H1 (cell line): ENCODE results near the gene AIG1. TPM values are rescaled to one million over a fixed set of nuclear protein-coding genes. Genes with fewer than 3 reads are reported as not detected.
A peak's percentile ranks its signal among the peaks of the same experiment; 100 is the strongest.

Experiments
- CTCF ChIA-PET: fragments of 300-600 bp; sonication (Branson Sonifier 250); formaldehyde crosslinking; loops from one replicate; lab custom pipeline; 2021; ENCODE audit not compliant: partially characterized antibody; lab: Charles Lee
- POLR2A ChIA-PET: fragments of 300-600 bp; sonication (Branson Sonifier 250); formaldehyde crosslinking; loops from one replicate; lab custom pipeline; 2021; ENCODE audit warnings: inconsistent platforms; ENCODE audit not compliant: partially characterized antibody; lab: Charles Lee
- DNase-seq, 2 experiments: peaks; one replicate each; pipeline versions ENCODE4 v3.0.0 to v3.0.0-alpha.2; 2010 to 2022; ENCODE audit warnings: low spot score in 2 of 2, low read depth in 1 of 2, mixed read lengths in 1 of 2
- FAIRE-seq: peaks from 2 replicates; lab custom pipeline; 2011; peaks lifted over from hg19 to GRCh38; lab: Jason Lieb, UNC
- H2AFZ ChIP-seq: 2 replicates; pipeline ENCODE4 v1.8.1; 2012; ENCODE audit warnings: low read length, inconsistent platforms
- H2AK5ac ChIP-seq: 2 replicates; pipeline ENCODE4 v1.6.1; 2013; ENCODE audit warnings: low read depth, low read length
- H2BK120ac ChIP-seq: replicated peaks from 2 replicates; pipeline ENCODE3; 2013; ENCODE audit warnings: low read depth, low read length, inconsistent platforms
- H2BK12ac ChIP-seq: 2 replicates; pipeline ENCODE4 v1.6.1; 2013; ENCODE audit warnings: low read depth, low read length
- H2BK15ac ChIP-seq: 2 replicates; pipeline ENCODE4 v1.6.1; 2013; ENCODE audit warnings: low read length
- H2BK20ac ChIP-seq: 2 replicates; pipeline ENCODE4 v1.6.1; 2013; ENCODE audit warnings: low read length
- H2BK5ac ChIP-seq: 2 replicates; pipeline ENCODE4 v1.6.1; 2013; ENCODE audit warnings: low read depth, low read length
- H3K14ac ChIP-seq: 2 replicates; pipeline ENCODE4 v1.6.1; 2013; ENCODE audit warnings: inconsistent platforms; ENCODE audit not compliant: insufficient read length
- H3K18ac ChIP-seq: 2 replicates; pipeline ENCODE4 v1.6.1; 2013; ENCODE audit warnings: low read length; ENCODE audit errors: extremely low read depth
- H3K23ac ChIP-seq: 2 replicates; pipeline ENCODE4 v1.6.1; 2013; ENCODE audit warnings: inconsistent platforms; ENCODE audit not compliant: insufficient read length
- H3K23me2 ChIP-seq: 2 replicates; pipeline ENCODE4 v1.6.1; 2013; ENCODE audit warnings: low read depth, low read length
- H3K27ac ChIP-seq: 2 replicates; pipeline ENCODE4 v1.6.1; 2011; ENCODE audit warnings: low read depth, low read length, inconsistent platforms
- H3K27me3 ChIP-seq, 4 experiments: replicated peaks in 1 of 4; 1 replicate in 1 of 4; 2 replicates in 3 of 4; pipeline versions ENCODE4 v1.6.1 to v1.8.1; 2011 to 2013; ENCODE audit warnings: low read length in 3 of 4, mild to moderate bottlenecking in 3 of 4, inconsistent platforms in 2 of 4, mixed read lengths in 2 of 4, moderate library complexity in 1 of 4; ENCODE audit not compliant: control insufficient read depth in 3 of 4, insufficient read depth in 3 of 4; ENCODE audit errors: extremely low read depth in 1 of 4
- H3K36me3 ChIP-seq, 4 experiments: 2 replicates each; pipeline versions ENCODE4 v1.6.1 to v1.8.1; 2011 to 2013; ENCODE audit warnings: mild to moderate bottlenecking in 4 of 4, low read length in 3 of 4, moderate library complexity in 2 of 4, control low read depth in 1 of 4, inconsistent platforms in 1 of 4; ENCODE audit not compliant: insufficient read depth in 4 of 4, control insufficient read depth in 2 of 4
- H3K4ac ChIP-seq: replicated peaks from 2 replicates; pipeline ENCODE3; 2013; ENCODE audit warnings: low read length, low read depth, mixed read lengths, inconsistent platforms; ENCODE audit not compliant: insufficient read length
- H3K4me1 ChIP-seq, 4 experiments: replicated peaks in 1 of 4; 1 replicate in 1 of 4; 2 replicates in 3 of 4; pipeline versions ENCODE4 v1.6.1 to v1.8.1; 2011 to 2013; ENCODE audit warnings: low read length in 3 of 4, inconsistent platforms in 2 of 4, mixed read lengths in 1 of 4; ENCODE audit not compliant: insufficient read depth in 4 of 4, control insufficient read depth in 3 of 4
- H3K4me2 ChIP-seq, 2 experiments: 2 replicates each; pipeline versions ENCODE4 v1.6.1 to v1.8.1; 2011 to 2013; ENCODE audit warnings: low read depth in 2 of 2, low read length in 2 of 2, control low read depth in 1 of 2, inconsistent platforms in 1 of 2, mild to moderate bottlenecking in 1 of 2; ENCODE audit not compliant: insufficient read depth in 1 of 2
- H3K4me3 ChIP-seq, 4 experiments: fragments of 200-600, 300-600 bp in 1 of 4; sonication (generic), shearing (Covaris generic), sonication (Bioruptor Twin) in 1 of 4; 2 replicates each; pipeline versions ENCODE4 v1.5.1 to v1.8.1; 2011 to 2016; ENCODE audit warnings: low read length in 4 of 4, low read depth in 3 of 4, control low read depth in 2 of 4, inconsistent platforms in 2 of 4, mild to moderate bottlenecking in 2 of 4, mixed read lengths in 1 of 4, moderate library complexity in 1 of 4; ENCODE audit not compliant: insufficient read depth in 2 of 4; ENCODE audit errors: extremely low read depth in 1 of 4
- H3K56ac ChIP-seq: replicated peaks from 2 replicates; pipeline ENCODE3; 2013; ENCODE audit warnings: low read depth, mild to moderate bottlenecking, mixed read lengths, low read length, inconsistent platforms; ENCODE audit not compliant: insufficient read length
- H3K79me1 ChIP-seq: 2 replicates; pipeline ENCODE4 v1.6.1; 2013; ENCODE audit warnings: low read depth, low read length, control low read depth
- H3K79me2 ChIP-seq, 2 experiments: 2 replicates each; pipeline versions ENCODE4 v1.6.1 to v1.8.1; 2012 to 2013; ENCODE audit warnings: low read length in 2 of 2, mild to moderate bottlenecking in 2 of 2, inconsistent platforms in 1 of 2; ENCODE audit not compliant: insufficient read depth in 2 of 2, control insufficient read depth in 1 of 2
- H3K9ac ChIP-seq, 4 experiments: replicated peaks in 1 of 4; 1 replicate in 1 of 4; 2 replicates in 3 of 4; pipeline versions ENCODE4 v1.6.1 to v1.8.1; 2011 to 2013; ENCODE audit warnings: low read depth in 3 of 4, low read length in 3 of 4, control low read depth in 2 of 4, mild to moderate bottlenecking in 2 of 4, moderate library complexity in 2 of 4, inconsistent platforms in 1 of 4; ENCODE audit errors: extremely low read depth in 1 of 4
- H3K9me3 ChIP-seq, 2 experiments: 2 replicates each; pipeline versions ENCODE4 v1.6.1 to v1.8.1; 2012 to 2013; ENCODE audit warnings: mild to moderate bottlenecking in 2 of 2, moderate library complexity in 2 of 2, control low read depth in 1 of 2, inconsistent platforms in 1 of 2, low read depth in 1 of 2, low read length in 1 of 2, mixed read lengths in 1 of 2; ENCODE audit not compliant: insufficient read depth in 2 of 2
- H4K20me1 ChIP-seq, 2 experiments: replicated peaks in 1 of 2; 2 replicates each; pipeline versions ENCODE3 to v1.8.1; 2011 to 2013; ENCODE audit warnings: inconsistent platforms in 2 of 2, low read length in 2 of 2, mild to moderate bottlenecking in 1 of 2; ENCODE audit not compliant: insufficient read depth in 2 of 2, control insufficient read depth in 1 of 2
- H4K5ac ChIP-seq: 2 replicates; pipeline ENCODE4 v1.6.1; 2013; ENCODE audit warnings: low read length, low read depth, mixed read lengths, inconsistent platforms; ENCODE audit not compliant: insufficient read length
- H4K8ac ChIP-seq: 2 replicates; pipeline ENCODE4 v1.8.0; 2013; ENCODE audit warnings: mild to moderate bottlenecking, moderate library complexity, low read length, inconsistent platforms; ENCODE audit not compliant: insufficient read depth; ENCODE audit errors: extremely low read depth
- H4K91ac ChIP-seq: replicated peaks from 2 replicates; pipeline ENCODE3; 2013; ENCODE audit warnings: low read length, mixed read lengths, inconsistent platforms; ENCODE audit not compliant: insufficient read length
- CTBP2 ChIP-seq: IDR thresholded peaks from 2 replicates; pipeline ENCODE4 v1.7.0; 2011; ENCODE audit warnings: borderline replicate concordance, mild to moderate bottlenecking, moderate library complexity, mixed read lengths, low read length; ENCODE audit not compliant: insufficient read depth, insufficient read length
- KDM1A ChIP-seq: fragments of 200-600, 300-600 bp; sonication (generic); IDR thresholded peaks from 2 replicates; pipeline ENCODE4 v1.7.1; 2016; ENCODE audit warnings: mild to moderate bottlenecking, low read length, borderline replicate concordance
- RXRA ChIP-seq: IDR thresholded peaks from 2 replicates; pipeline ENCODE4 v1.6.1; 2011; ENCODE audit warnings: low read depth, mild to moderate bottlenecking, low read length, moderate library complexity; ENCODE audit not compliant: insufficient read depth
- WGBS, 2 experiments: shearing (Covaris generic) in 1 of 2; methylation state at CpG; one replicate each; pipeline versions ENCODE4 v1.1.6 to v1.1.7; 2013 to 2015; ENCODE audit warnings: low lambda C conversion rate in 2 of 2, mixed read lengths in 2 of 2, inconsistent platforms in 1 of 2, low coverage in 1 of 2, missing lambda C conversion rate in 1 of 2; ENCODE audit not compliant: insufficient replicate concordance in 2 of 2, insufficient coverage in 1 of 2, insufficient read length in 1 of 2; ENCODE audit errors: extremely low coverage in 1 of 2, missing lambda C conversion rate in 1 of 2; 5-methylcytosine and 5-hydroxymethylcytosine counted together
- polyA plus RNA-seq, 7 experiments: library from polyadenylated mRNA; depleted of rRNA in 3 of 7; stranded (reverse) in 5 of 7; unstranded in 2 of 7; fragments of >200 nt in 5 of 7; fragments of 200-250 nt in 2 of 7; gene quantifications; 1 replicate in 5 of 7; 2 replicates in 1 of 7; 4 replicates in 1 of 7; pipeline versions ENCODE4 v1.2.1 to v1.2.3, GENCODE V29; 2011 to 2013; ENCODE audit warnings: missing spikeins in 2 of 7, mixed read lengths in 2 of 7
- total RNA-seq: library from RNA; stranded (reverse); fragmentation: NEBNext Ultra II Directional; extraction: Animal tissue kit (Norgen Biotek cat#: 25700); gene quantifications from 2 replicates; pipeline ENCODE4 v1.2.1, GENCODE V29; 2021

The AIG1 gene
- total and polyA plus RNA-seq, 2 of the 8 experiments (the other 6 are each of a cell fraction or from before 2014, with no cell fraction given) = 56.6 to 58.4 TPM

- Histone ChIP-seq H2BK20ac (no peak overlapping the region), H2BK120ac (no peak overlapping the region), H3K79me1 (no peaks in the 10 kb centered on the region), H3K36me3 (no peaks in the 10 kb centered on the region), H3K14ac (no peak overlapping the region), H3K4ac (no peak overlapping the region), H3K56ac (peak overlapping the region; percentile 97), H3K9ac (no peak overlapping the region), H3K4me1 (no peaks in the 10 kb centered on the region), H2AK5ac (no peak overlapping the region), H3K27me3 (no peaks in the 10 kb centered on the region), H3K23ac (no peak overlapping the region), H2BK12ac (no peak overlapping the region), H2AFZ (no peak overlapping the region), H3K23me2 (peaks cover 3% of the 10 kb centered on the region; the same call in 1 of the 2 replicates), H3K9me3 (no peaks in the 10 kb centered on the region), H3K27ac (no peak overlapping the region), H4K8ac (no peak overlapping the region), H3K79me2 (no peaks in the 10 kb centered on the region), H2BK5ac (no peak overlapping the region), H4K91ac (no peak overlapping the region), H4K5ac (no peak overlapping the region), H3K4me2 (no peak overlapping the region), H2BK15ac (no peak overlapping the region), H4K20me1 (no peaks in the 10 kb centered on the region), H3K4me3 (no peak overlapping the region), H3K18ac (no peak overlapping the region)
- 75 to 100% methylated on average over 2 to 7 of the region's 7 CpGs for WGBS, 2 experiments
- TF ChIP-seq RXRA = no peak
- no peak for TF ChIP-seq KDM1A
- no peak for TF ChIP-seq CTBP2
- CTCF ChIA-PET = interaction anchor here (0.7 kb wide), 1 partner anchor 33 kb away, joined by 3 read pairs; no protein-coding TSS in a partner anchor
- no peak for FAIRE-seq
- no peak for DNase-seq
- POLR2A ChIA-PET = no interaction called here
Measured at GRCh38 chr6:143372199-143372882, 311.7 kb downstream of the AIG1 start.
